HCT116 (cell line): ENCODE measurements around the gene SETD3. TPM values are rescaled to one million over a fixed set of nuclear protein-coding genes. Genes with fewer than 3 reads are reported as not detected.

Source experiments
- ATAC-seq: fragments of 200-7000 bp; cut with Tn5 transposase; 2 replicates; pipeline ENCODE4 v1.9.1; 2020; ENCODE audit warnings: mild to moderate bottlenecking, moderate library complexity
- BruUV-seq: library from RNA; stranded (reverse); fragments of 400-500 nt; replicated peaks from 2 replicates; lab custom pipeline; 2021; lab: Mats Ljungman, UMichigan
- CTCF ChIA-PET: fragments of 300-600 bp; sonication (Branson Sonifier 250); formaldehyde crosslinking; loops from one replicate; lab custom pipeline; 2021; ENCODE audit warnings: antibody characterized with exemption; lab: Charles Lee
- POLR2A ChIA-PET: fragments of 300-600, 350-600 bp; sonication (Branson Sonifier 250); formaldehyde crosslinking; loops from one replicate; lab custom pipeline; 2021; ENCODE audit warnings: antibody characterized with exemption; lab: Charles Lee
- RAD21 ChIA-PET, 2 experiments: fragments of 300-600 bp; sonication (Branson Sonifier 250); formaldehyde crosslinking; loops; one replicate each; lab custom pipeline; 2023; ENCODE audit warnings: low total read pairs in 2 of 2; ENCODE audit not compliant: uncharacterized antibody in 2 of 2, unreplicated experiment in 2 of 2, low non-redundant PET in 1 of 2; lab: Charles Lee
- DNase-seq: peaks from one replicate; pipeline ENCODE4 v3.0.0-alpha.2; 2010; ENCODE audit warnings: low read depth, low spot score
- H2AFZ ChIP-seq: fragments of 200-600 bp; shearing (Covaris generic), sonication (generic); 2 replicates; pipeline ENCODE4 v1.6.1; 2017; ENCODE audit warnings: low read depth, mixed run types, mixed read lengths, antibody characterized with exemption, low read length; ENCODE audit not compliant: poor library complexity, severe bottlenecking
- H3K27ac ChIP-seq: 2 replicates; pipeline ENCODE4 v1.5.1; 2012; ENCODE audit warnings: low read depth, low read length
- H3K27me3 ChIP-seq: fragments of 200-600 bp; sonication (generic); 2 replicates; pipeline ENCODE4 v1.6.1; 2016; ENCODE audit warnings: mixed run types, low read length, mixed read lengths; ENCODE audit not compliant: insufficient read depth
- H3K36me3 ChIP-seq, 2 experiments: fragments of 200-500 bp in 1 of 2; fragments of 200-600 bp in 1 of 2; sonication (Bioruptor generic) in 1 of 2; sonication (generic) in 1 of 2; 2 replicates each; pipeline versions ENCODE4 v1.5.1 to v1.6.1; 2014 to 2016; ENCODE audit warnings: low read length in 2 of 2, inconsistent platforms in 1 of 2, mixed read lengths in 1 of 2, mixed run types in 1 of 2; ENCODE audit not compliant: insufficient read depth in 2 of 2, control insufficient read depth in 1 of 2
- H3K4me1 ChIP-seq, 2 experiments: fragments of 200-600 bp in 1 of 2; sonication (generic) in 1 of 2; 2 replicates each; pipeline versions ENCODE4 v1.5.1 to v1.6.1; 2012 to 2017; ENCODE audit warnings: low read length in 2 of 2, inconsistent platforms in 1 of 2, mild to moderate bottlenecking in 1 of 2, mixed read lengths in 1 of 2, mixed run types in 1 of 2, moderate library complexity in 1 of 2; ENCODE audit not compliant: insufficient read depth in 2 of 2, control insufficient read depth in 1 of 2
- H3K4me2 ChIP-seq: fragments of 200-600 bp; sonication (generic); 2 replicates; pipeline ENCODE4 v1.6.1; 2017; ENCODE audit warnings: mixed run types, low read length, mixed read lengths
- H3K4me3 ChIP-seq, 2 experiments: fragments of 200-600 bp in 1 of 2; sonication (generic) in 1 of 2; replicated peaks in 1 of 2; 2 replicates each; pipeline ENCODE4 v1.5.1; 2011 to 2016; ENCODE audit warnings: low read length in 2 of 2, control low read depth in 1 of 2, low read depth in 1 of 2, mild to moderate bottlenecking in 1 of 2, mixed read lengths in 1 of 2, mixed run types in 1 of 2
- H3K79me2 ChIP-seq: fragments of 200-600 bp; sonication (generic); 2 replicates; pipeline ENCODE4 v1.6.1; 2017; ENCODE audit warnings: mild to moderate bottlenecking, mixed run types, low read length, moderate library complexity, mixed read lengths; ENCODE audit not compliant: insufficient read depth
- H3K9ac ChIP-seq: fragments of 200-600 bp; sonication (generic); 2 replicates; pipeline ENCODE4 v1.6.1; 2016; ENCODE audit warnings: low read length, mixed read lengths
- H3K9me2 ChIP-seq: fragments of 200-600 bp; sonication (generic), shearing (Covaris generic); 2 replicates; pipeline ENCODE4 v1.6.1; 2017; ENCODE audit warnings: mixed run types, mild to moderate bottlenecking, moderate library complexity; ENCODE audit not compliant: insufficient read depth
- H3K9me3 ChIP-seq, 2 experiments: fragments of 200-500 bp in 1 of 2; fragments of 200-600 bp in 1 of 2; sonication (Bioruptor generic) in 1 of 2; sonication (generic) in 1 of 2; 2 replicates each; pipeline ENCODE4 v1.6.1; 2014 to 2017; ENCODE audit warnings: low read length in 2 of 2, mixed read lengths in 2 of 2, inconsistent platforms in 1 of 2, low read depth in 1 of 2, mild to moderate bottlenecking in 1 of 2, mixed run types in 1 of 2, moderate library complexity in 1 of 2; ENCODE audit not compliant: control insufficient read depth in 1 of 2, insufficient read depth in 1 of 2
- H4K20me1 ChIP-seq: fragments of 200-600 bp; sonication (generic), shearing (Covaris generic); 2 replicates; pipeline ENCODE4 v1.6.1; 2017; ENCODE audit warnings: mixed run types, mild to moderate bottlenecking, moderate library complexity; ENCODE audit not compliant: insufficient read depth
- EGR1 ChIP-seq: IDR thresholded peaks from 2 replicates; pipeline ENCODE4 v1.6.1; 2012; ENCODE audit warnings: low read depth
- ELF1 ChIP-seq: IDR thresholded peaks from 2 replicates; pipeline ENCODE4 v1.6.1; 2012; ENCODE audit warnings: low read depth, borderline replicate concordance
- EZH2 ChIP-seq: fragments of 200-600 bp; sonication (generic); IDR thresholded peaks from 2 replicates; pipeline ENCODE4 v1.6.1; 2017; ENCODE audit warnings: antibody characterized with exemption, mixed run types
- EZH2phosphoT487 ChIP-seq: fragments of 200-600 bp; IDR thresholded peaks from 2 replicates; pipeline ENCODE4 v1.6.1; 2018; ENCODE audit warnings: antibody characterized with exemption, borderline replicate concordance
- JUND ChIP-seq: IDR thresholded peaks from 2 replicates; pipeline ENCODE4 v1.6.1; 2012
- POLR2AphosphoS5 ChIP-seq: IDR thresholded peaks from 2 replicates; pipeline ENCODE4 v1.6.1; 2011; ENCODE audit warnings: mild to moderate bottlenecking, low read depth, low read length, moderate library complexity
- REST ChIP-seq: IDR thresholded peaks from 2 replicates; pipeline ENCODE4 v1.6.1; 2012; ENCODE audit warnings: low read depth
- SIN3A ChIP-seq: IDR thresholded peaks from 2 replicates; pipeline ENCODE4 v1.6.1; 2012; ENCODE audit warnings: low read depth
- SP1 ChIP-seq: IDR thresholded peaks from 2 replicates; pipeline ENCODE4 v1.6.1; 2012; ENCODE audit warnings: low read depth
- SRF ChIP-seq: IDR thresholded peaks from 2 replicates; pipeline ENCODE4 v1.6.1; 2012; ENCODE audit warnings: low read depth
- TCF7L2 ChIP-seq: IDR thresholded peaks from 2 replicates; pipeline ENCODE4 v1.7.0; 2011; ENCODE audit warnings: borderline replicate concordance, inconsistent platforms; ENCODE audit not compliant: insufficient read depth, insufficient read length; ENCODE audit errors: extremely low read depth
- ZNF274 ChIP-seq: fragments of 200-500 bp; sonication (Bioruptor generic); IDR thresholded peaks from 2 replicates; pipeline ENCODE4 v1.6.1; 2014; ENCODE audit warnings: mild to moderate bottlenecking, low read depth, low read length, inconsistent platforms
- intact Hi-C: fragments of 100-400 bp; cut with micrococcal nuclease; formaldehyde crosslinking; loops from 2 replicates; pipeline ENCODE4 v1.10.0; 2022
- total RNA-seq: library from RNA; stranded (reverse); gene quantifications from one replicate; pipeline ENCODE4 v1.2.1, GENCODE V29; 2021; ENCODE audit not compliant: unreplicated experiment
- TF ChIP-seq, protein P1 (sequence below): IDR thresholded peaks from 2 replicates; pipeline ENCODE4 v1.6.1; 2011; ENCODE audit warnings: mild to moderate bottlenecking, low read length, moderate library complexity; ENCODE audit not compliant: insufficient replicate concordance; ENCODE audit errors: extremely low read depth

The SETD3 gene
- total RNA-seq, 1 experiment from 2014 or later: 46.6 TPM

DNA sequence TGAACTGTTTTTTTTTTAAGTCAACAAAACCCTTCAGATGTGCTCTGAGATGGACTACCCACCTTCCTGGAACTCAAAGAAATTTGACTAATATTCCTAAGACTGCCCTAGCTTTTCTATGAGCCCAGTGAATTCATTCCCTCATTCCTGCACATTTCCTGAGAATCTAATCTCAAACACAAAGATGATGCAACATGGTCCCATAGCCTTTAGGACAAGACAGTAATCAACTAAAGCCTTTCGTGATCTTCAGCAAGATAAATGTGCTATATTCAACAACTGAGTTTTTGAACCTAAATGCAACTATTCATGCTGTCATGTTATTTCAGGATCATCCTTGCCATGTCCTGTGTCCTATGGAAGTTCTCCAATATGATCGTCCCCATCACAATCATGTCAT, 5.0 kb downstream of the SETD3 start:
- no peak for TF ChIP-seq JUND
- TF ChIP-seq, protein P1, sequence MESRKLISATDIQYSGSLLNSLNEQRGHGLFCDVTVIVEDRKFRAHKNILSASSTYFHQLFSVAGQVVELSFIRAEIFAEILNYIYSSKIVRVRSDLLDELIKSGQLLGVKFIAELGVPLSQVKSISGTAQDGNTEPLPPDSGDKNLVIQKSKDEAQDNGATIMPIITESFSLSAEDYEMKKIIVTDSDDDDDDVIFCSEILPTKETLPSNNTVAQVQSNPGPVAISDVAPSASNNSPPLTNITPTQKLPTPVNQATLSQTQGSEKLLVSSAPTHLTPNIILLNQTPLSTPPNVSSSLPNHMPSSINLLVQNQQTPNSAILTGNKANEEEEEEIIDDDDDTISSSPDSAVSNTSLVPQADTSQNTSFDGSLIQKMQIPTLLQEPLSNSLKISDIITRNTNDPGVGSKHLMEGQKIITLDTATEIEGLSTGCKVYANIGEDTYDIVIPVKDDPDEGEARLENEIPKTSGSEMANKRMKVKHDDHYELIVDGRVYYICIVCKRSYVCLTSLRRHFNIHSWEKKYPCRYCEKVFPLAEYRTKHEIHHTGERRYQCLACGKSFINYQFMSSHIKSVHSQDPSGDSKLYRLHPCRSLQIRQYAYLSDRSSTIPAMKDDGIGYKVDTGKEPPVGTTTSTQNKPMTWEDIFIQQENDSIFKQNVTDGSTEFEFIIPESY: no peak
- TF ChIP-seq ZNF274: no peak
- TF ChIP-seq TCF7L2: no peak
- TF ChIP-seq SRF: no peak
- TF ChIP-seq EZH2phosphoT487: no peak
- TF ChIP-seq, all 23 proteins: peak for 0
- intact Hi-C loops: no loop called here
- Histone ChIP-seq H3K4me3 (no peak overlapping the region), H3K27ac (no peak overlapping the region), H4K20me1 (no peaks in the 10 kb centered on the region; the same call in 1 of the 2 replicates), H3K79me2 (peaks cover 95% of the 10 kb centered on the region), H3K4me1 (peaks cover 7 to 10% of the 10 kb centered on the region in 2 experiments; a peak in 2 of 4 replicates), H3K9ac (no peak overlapping the region), H3K9me3 (no peaks in the 10 kb centered on the region), H3K9me2 (no peaks in the 10 kb centered on the region), H3K27me3 (no peaks in the 10 kb centered on the region), H2AFZ (no peak overlapping the region), H3K36me3 (no peaks in the 10 kb centered on the region), H3K4me2 (no peak overlapping the region)
- no TSS peak for BruUV-seq
- RAD21 ChIA-PET: no interaction called here
- DNase-seq: no peak
- no peak for ATAC-seq
- CTCF ChIA-PET: no interaction called here
- POLR2A ChIA-PET: no interaction called here

GRCh38 chr14:99475179-99475578, 5.5 kb downstream of the SETD3 start:
- Histone ChIP-seq H3K4me2 (no peak overlapping the region), H3K27ac (no peak overlapping the region), H3K9me2 (no peaks in the 10 kb centered on the region), H3K36me3 (no peaks in the 10 kb centered on the region), H3K9me3 (no peaks in the 10 kb centered on the region), H3K27me3 (no peaks in the 10 kb centered on the region), H4K20me1 (no peaks in the 10 kb centered on the region; the same call in 1 of the 2 replicates), H2AFZ (no peak overlapping the region), H3K4me1 (peaks cover 7 to 10% of the 10 kb centered on the region in 2 experiments; a peak in 2 of 4 replicates), H3K4me3 (no peak overlapping the region), H3K79me2 (peaks cover 100% of the 10 kb centered on the region), H3K9ac (no peak overlapping the region)
- ATAC-seq (no peak), DNase-seq (no peak)
- intact Hi-C loops: no loop called here
- ChIA-PET POLR2A (no interaction called here), CTCF (no interaction called here), RAD21 (no interaction called here)
- BruUV-seq: no TSS peak
- TF ChIP-seq SP1: no peak
- TF ChIP-seq REST: no peak
- no peak for TF ChIP-seq SIN3A
- TF ChIP-seq EGR1: no peak
- no peak for TF ChIP-seq ZNF274
- no peak for TF ChIP-seq EZH2
- no peak for TF ChIP-seq POLR2AphosphoS5
- TF ChIP-seq ELF1: no peak
- TF ChIP-seq, protein P1: no peak
